ENCODE data around the gene SGF29.
"Not testable (repeated sequence)": the region's sequence is repeated elsewhere in the genome, so short reads cannot be mapped to it uniquely, and the experiment has no call there.

SGF29 gene

GRCh38 chr16:28597692-28598261 is 44.1 kb downstream of the SGF29 start:
- no peak for DNase-seq

- DNase-seq: not testable (repeated sequence)
Measured at GRCh38 chr16:28599377-28600285, 45.9 kb downstream of the SGF29 start.

- DNase-seq: not testable (repeated sequence)
Measured at GRCh38 chr16:28600965-28601364, 47.2 kb downstream of the SGF29 start.

DNA sequence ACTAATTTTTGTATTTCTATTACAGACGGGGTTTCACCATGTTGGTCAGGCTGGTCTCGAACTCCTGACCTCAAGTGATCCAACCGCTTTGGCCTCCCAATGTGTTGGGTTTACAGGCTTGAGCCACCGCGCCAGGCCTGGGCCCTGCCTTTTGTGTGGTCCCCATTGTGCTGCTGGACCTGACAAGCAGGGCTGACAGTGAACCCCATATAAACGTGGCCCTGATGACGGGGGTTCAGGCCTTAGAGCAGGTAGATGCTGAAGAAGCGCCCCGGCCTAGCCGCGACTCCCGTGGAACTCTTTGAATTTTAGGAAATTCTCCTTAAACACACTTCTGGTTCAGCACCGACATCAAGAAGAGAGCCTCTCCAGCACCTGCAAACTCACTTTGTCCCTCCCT is 47.9 kb downstream of the SGF29 start:
- DNase-seq: not testable (repeated sequence)

DNA sequence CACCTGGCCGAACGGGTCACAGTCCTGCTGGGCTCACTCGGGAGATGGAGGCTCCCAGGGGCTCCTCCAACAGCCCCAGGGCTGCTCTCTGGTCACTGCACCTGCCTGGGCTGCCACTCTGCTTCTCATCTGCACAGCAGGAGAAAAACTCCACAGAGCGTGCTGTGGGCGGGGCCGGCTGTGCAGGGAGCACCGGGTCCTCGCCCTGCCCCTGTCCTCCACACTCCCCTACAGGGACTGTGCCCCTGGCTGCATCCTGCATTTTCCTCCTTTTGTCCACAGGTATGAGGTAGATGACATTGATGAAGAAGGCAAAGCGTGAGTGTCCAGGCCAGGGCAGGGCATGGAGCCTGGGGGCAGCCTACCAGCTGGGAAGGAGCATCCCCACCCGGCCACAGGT is 48.3 kb downstream of the SGF29 start:
- not testable (repeated sequence) for DNase-seq

DNA sequence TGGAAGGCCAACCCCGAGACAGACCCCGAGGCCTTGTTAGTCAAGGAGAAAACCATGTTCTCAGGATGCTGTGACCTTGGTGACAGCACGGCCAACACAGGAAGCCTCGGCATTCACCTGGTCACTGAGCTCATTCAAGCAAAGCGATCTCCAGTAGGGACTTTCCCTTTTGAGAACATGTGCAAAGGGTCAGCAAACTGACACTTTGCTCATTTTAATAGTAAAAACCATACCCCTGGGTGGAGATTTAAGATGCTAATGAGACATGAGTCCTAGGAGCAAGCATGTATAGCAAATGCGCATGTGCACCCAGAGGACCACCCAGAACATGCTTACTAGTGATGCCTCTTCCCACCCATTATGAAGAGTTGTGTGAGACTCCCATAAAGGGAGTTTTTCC is 48.8 kb downstream of the SGF29 start:
- DNase-seq: no peak

DNA sequence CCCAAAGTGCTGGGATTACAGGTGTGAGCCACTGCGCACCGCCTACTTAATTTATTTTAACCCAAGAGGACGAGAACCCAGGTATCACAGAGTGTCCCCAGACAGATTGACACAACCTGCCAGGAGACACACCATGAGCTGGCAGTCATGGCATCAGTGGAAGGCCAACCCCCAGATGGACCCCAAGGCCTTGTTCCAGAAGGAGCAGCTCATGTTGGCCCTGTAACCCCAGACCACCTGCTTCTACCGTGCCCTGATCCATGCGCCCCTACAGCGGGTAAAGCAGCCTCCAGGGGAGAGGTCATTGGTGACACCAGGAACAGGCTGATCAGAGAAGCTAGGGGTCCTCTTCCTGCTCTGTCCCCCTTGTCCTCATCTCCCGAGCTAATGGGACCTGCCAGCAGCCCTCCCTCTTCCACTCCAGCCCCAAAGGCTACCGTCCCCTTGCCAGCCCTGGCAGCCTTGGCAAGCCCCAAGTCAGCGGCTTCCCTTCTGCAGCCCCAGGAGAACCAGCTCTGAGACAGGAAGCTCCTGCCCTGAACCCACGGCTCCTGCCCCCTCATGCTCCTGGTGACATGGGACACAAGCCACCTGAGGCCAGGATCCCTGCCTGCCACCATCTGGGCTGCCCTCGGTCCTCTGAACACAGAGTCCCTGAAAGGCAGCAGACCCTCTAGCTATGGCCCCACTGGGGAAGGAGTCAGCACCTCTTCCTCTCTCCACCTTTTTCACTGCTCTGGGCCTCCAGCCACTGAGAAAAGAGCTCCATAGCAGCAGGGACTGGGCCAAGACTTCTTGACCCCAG is 49.9 kb downstream of the SGF29 start:
- DNase-seq: no peak

GRCh38 chr16:28604186-28604565 is 50.5 kb downstream of the SGF29 start:
- DNase-seq: no peak

DNA sequence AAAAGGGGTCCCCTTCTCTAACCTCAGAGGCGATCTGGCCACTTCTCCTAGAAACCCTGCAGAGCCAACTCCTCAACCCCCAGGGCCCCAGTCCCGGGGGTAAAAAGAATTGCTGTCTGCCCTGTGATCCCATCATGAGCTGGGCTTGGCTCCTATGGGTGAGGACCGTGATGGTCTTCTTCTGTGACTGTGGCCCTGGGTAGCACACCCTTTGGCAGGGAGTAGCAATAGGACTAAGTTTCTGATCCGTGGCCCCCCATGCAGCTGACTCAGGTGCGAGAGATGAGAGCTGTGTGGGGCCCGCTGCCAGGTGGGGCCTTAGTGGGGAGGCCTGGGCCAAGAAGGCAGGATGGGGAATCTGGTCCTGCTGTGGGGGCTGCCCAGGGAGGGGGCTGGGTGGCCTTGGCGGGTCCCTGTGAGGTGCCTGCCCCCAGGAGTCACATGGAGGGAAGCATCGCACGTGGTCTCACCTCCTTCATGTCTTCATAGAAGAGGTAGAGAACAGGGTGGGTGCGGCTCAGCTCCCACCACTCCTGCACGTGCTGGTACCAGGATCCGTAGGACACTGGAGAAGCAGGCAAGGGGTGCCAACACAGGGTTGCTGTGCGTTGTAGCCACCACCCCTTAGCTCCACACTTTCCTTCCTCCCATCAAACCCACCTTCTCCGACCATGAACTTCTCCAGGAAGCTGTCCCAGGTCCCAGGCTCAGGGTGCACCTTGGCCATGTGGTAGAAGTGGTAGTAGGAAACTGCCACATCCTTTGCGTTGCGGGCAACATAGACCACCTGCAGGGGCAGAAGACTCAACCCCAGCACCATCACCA is 52.8 kb downstream of the SGF29 start:
- DNase-seq: no peak

- no peak for DNase-seq
Measured at GRCh38 chr16:28607116-28607623, 53.5 kb downstream of the SGF29 start.

DNA sequence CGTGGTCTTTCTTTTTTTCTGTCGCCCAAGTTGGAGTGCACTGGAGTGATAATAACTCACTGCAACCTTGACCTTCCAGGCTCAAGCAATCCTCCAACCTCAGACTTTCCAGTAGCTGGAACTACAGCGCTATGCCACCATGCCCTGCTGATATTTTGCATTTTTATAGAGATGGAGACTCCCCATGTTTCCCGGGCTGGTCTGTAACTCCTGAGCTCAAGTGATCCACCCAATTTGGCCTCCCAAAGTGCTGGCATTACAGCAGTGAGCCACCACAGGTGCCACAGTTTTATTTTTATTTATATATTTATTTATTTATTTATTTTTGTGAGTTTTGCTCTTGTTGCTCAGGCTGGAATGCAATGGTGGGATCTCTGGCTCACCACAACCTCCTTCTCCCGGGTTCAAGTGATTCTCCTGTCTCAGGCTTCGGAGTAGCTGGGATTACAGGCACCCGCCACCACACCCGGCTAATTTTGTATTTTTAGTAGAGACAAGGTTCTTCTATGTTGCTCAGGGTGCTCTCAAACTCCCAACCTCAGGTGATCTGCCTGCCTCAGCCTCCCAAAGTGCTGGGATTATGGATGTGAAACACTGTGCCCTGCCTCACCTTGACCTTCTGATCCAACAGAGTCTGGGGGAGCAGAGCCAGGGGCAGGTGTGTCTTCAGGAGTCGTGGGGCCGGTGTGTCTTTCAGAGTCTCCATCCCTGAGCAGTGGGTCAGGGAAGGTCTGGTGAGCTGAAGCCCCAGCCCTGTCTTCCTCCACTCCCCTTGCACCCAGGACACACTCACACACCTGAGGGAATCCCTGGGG is 54.2 kb downstream of the SGF29 start:
- DNase-seq: not testable (repeated sequence)

GRCh38 chr16:28608496-28608808 is 54.7 kb downstream of the SGF29 start:
- DNase-seq: not testable (repeated sequence)

DNA sequence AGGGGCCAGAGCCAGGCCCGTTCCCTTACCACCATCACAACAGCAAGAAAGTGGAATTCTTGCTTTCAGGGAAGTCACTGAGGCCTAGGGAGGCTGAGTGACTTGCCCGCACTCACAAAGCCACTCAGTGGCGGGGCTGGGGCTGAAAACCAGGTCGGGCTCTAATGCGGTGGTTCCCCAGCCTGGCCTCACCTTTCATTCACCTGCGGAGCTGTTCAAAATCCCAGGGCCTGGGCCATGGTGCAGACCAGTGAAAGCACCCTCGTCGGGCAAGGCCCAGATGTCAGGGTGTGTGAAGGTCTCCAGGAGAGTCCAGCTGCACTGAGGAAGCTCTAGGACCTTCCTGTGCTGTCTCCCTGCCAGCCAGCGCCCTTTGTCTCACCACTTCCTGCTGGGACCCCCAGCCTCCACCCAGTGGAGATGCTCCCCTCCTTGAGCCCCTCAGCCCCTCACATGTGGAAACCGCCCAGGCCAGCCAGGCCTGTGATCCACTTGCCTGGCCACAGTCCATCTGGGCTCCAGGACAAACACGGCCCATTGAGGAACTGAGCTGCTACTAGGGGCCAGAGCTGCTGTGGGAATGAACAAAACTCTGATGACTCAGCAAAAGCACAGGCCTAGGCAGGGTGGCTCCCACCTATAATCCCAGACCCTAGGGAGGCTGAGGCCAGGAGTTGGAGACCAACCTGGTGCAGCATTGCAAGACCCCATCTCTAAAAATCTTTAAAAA is 55.3 kb downstream of the SGF29 start:
- not testable (repeated sequence) for DNase-seq

- DNase-seq: peak; percentile 16
Measured at GRCh38 chr16:28609631-28610594, 56.2 kb downstream of the SGF29 start, which contains the start of gene SULT1A1. SULT1A1 (minus strand) TSS chr16:28610044; CDS start chr16:28608855, 1,189 bp downstream.

- DNase-seq: no peak
Measured at GRCh38 chr16:28610595-28611191, 57.0 kb downstream of the SGF29 start.

DNA sequence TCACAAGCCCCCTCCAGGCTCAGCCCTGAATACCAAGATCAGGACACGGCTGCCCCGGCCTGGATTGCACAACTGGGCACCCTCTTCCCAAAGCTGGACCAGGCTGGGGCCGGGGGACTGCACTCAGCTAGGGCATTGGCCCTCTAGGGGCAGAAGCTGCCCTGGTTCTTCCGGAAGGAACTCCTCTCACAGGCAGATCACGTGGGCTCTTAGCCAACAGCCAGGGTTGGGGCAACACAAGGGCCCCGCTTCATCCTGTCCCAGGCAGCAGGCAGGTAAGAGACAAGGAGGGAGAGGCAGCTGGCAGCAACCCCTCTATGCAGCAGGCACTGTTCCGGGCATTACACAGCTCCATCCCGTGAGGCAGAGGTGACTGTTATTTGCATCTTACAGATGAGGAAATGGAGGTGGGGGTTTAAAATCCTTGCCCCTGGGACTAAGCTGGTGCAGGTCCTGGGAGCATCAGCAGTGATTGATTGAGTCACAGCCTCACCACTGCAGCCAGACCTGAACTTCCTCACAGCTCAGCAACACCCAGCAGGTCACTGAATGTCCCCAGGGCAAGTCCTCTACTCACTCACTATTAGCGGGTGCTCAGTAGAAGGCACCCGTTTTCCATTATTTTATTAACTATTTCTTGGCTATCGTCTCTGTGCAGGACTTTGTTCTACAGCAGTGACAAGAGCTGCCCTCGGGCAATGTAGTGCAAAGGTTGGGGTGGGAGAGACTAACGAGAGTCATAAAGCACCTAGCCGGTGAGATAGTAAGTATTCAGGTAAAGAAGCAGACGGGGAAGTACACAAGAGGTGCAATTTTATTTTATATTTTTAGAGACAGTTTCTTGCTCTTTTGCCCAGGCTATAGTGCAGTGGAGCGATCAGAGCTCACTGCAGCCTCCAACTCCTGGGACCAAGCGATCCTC is 58.9 kb downstream of the SGF29 start:
- not testable (repeated sequence) for DNase-seq

DNA sequence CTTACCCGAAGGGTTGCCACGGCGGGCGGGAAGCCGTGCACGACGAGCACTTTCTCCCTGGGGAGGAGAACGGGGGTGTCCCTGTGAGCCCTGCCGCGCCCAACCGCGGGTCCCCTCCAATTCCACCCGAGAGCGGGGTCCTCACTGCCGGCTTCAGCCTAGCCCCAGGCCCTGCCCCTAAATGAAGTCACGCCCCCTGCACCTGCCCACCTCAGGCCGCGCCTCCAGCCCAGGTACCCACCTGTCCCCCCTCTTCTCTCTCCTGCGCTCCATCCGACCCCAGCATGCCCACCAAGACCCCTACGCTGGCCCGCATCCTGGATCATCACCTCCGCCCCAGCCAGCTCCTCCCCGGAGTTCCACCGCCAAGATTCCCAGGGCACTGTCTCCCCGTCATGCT is 60.2 kb downstream of the SGF29 start:
- not testable (repeated sequence) for DNase-seq

DNA sequence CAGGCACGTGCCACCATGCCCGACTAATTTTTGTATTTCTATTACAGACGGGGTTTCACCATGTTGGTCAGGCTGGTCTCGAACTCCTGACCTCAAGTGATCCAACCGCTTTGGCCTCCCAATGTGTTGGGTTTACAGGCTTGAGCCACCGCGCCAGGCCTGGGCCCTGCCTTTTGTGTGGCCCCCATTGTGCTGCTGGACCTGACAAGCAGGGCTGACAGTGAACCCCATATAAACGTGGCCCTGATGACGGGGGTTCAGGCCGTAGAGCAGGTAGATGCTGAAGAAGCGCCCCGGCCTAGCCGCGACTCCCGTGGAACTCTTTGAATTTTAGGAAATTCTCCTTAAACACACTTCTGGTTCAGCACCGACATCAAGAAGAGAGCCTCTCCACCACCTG is 60.8 kb downstream of the SGF29 start:
- DNase-seq: not testable (repeated sequence)
